GM12872 (cell line): ENCODE data around the gene ECSIT.

Experiments used
- TF ChIP-seq, protein P1 (sequence below): IDR thresholded peaks from 3 replicates; pipeline ENCODE4 v1.5.1; 2011; ENCODE audit warnings: low read depth, mild to moderate bottlenecking, low read length, moderate library complexity; ENCODE audit not compliant: insufficient read depth

ECSIT gene

DNA sequence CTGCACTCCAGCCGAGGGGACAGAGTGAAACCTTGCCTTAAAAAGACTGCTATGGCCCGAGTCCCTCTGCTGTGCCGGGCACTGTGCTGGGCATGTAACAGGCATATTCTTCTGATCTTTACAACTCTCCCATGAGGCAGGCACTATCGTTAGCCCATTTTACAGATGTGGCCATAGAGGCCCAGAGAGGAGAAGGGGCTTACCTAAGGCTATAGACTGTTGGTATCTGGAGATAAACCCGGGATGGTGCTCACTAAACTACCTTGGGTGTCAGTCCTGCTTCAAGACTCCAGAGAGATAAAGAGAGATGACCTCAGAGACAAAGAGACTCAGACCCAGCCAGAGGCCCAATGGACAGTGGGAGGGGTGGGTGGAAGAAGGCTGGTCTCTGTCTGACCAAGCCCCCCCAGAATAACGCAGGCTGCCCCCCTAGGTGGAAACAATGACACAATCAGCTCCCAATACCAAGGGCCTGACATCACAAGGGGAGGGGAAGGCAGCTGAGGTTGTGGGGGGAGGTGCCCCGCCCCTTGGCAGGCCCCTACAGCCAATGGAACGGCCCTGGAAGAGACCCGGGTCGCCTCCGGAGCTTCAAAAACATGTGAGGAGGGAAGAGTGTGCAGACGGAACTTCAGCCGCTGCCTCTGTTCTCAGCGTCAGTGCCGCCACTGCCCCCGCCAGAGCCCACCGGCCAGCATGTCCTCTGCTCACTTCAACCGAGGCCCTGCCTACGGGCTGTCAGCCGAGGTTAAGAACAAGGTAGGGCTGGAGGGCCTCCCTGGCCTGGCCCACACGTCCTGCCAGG is 9.5 kb upstream of the ECSIT start, which contains the start of gene CNN1:
Gene CNN1, plus strand, starts transcription at position 620 of the 805 bp plus-strand sequence. Its CDS starts 77 bp downstream, at position 697.
- TF ChIP-seq, protein P1, sequence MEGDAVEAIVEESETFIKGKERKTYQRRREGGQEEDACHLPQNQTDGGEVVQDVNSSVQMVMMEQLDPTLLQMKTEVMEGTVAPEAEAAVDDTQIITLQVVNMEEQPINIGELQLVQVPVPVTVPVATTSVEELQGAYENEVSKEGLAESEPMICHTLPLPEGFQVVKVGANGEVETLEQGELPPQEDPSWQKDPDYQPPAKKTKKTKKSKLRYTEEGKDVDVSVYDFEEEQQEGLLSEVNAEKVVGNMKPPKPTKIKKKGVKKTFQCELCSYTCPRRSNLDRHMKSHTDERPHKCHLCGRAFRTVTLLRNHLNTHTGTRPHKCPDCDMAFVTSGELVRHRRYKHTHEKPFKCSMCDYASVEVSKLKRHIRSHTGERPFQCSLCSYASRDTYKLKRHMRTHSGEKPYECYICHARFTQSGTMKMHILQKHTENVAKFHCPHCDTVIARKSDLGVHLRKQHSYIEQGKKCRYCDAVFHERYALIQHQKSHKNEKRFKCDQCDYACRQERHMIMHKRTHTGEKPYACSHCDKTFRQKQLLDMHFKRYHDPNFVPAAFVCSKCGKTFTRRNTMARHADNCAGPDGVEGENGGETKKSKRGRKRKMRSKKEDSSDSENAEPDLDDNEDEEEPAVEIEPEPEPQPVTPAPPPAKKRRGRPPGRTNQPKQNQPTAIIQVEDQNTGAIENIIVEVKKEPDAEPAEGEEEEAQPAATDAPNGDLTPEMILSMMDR = no peak

DNA sequence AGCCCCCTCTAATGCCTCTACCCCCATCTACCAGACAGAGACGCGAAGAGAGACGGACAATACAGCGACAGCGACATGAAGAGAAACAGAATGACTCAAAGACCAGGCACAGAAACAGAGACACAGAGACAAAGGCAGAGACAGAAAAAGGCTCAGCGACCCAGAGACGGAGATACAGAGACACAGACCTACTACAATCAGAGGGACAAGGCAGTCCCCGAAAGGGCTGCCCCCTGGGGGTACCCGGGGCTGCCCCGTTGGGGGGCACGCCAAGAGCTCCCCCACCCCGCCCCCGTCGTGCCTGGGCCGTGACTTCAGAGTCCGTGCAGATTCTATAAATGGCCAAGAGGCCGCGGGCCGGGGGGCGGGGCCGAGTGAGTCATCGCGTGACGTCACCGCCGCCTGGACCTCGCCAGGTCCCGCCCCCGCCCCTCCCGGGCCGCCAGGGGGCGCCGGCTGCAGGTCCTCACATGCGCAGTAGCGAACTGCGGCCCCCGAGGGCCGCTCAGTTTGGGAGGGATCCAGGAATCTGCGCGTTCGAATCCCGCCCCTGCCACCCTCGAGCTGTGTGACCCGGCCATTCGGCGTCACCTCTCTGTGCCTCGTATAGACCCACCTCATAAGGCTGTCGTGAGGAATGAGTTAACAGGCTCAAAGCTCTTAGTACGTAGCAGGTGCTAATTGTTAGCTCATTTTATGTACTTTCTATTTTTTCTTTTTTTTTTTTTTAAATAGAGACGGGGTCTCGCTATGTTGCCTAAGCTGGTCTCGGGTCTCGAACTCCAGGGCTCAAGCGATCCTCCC is 7.1 kb upstream of the ECSIT start:
- TF ChIP-seq, protein P1 = peak; percentile 84

DNA sequence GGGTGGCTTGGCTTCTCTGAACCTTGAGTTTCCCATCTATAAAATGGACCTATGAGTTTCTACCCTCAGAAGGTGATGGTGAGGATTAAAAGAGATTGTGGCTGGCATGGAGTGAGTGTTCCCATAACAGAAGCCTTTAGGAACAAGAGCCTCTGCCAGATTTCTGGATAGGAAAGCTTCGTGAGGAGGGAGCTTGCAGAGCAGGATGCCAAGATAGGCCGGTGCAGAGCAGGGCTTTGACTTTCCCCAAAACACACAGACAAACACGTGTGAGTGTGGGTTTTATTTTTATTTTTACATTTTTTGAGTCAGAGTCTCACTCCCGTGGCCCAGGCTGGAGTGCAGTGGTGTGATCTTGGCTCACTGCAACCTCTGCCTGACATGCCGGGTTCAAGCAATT is 6.0 kb upstream of the ECSIT start:
- TF ChIP-seq, protein P1 = no peak

DNA sequence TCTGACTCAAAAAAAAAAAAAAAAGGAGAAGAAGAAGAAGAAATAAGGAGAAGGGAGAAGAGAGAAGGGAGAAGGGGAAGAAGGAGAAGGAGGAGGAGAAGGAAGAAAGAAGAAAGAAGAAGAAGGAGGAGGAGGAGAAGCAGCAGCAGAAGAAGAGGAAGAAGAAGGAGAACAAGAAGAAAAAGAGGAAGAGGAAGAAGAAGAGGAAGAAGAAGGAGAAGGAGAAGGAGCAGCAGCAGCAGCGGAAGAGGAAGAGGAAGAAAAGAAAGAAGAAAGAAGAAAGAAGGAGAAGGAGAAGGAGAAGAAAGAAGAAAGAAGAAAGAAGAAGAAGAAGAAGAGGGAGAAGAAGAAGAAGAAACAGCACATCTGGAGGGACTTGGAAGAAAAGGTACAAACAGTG is 5.6 kb upstream of the ECSIT start:
- TF ChIP-seq, protein P1 = no peak

DNA sequence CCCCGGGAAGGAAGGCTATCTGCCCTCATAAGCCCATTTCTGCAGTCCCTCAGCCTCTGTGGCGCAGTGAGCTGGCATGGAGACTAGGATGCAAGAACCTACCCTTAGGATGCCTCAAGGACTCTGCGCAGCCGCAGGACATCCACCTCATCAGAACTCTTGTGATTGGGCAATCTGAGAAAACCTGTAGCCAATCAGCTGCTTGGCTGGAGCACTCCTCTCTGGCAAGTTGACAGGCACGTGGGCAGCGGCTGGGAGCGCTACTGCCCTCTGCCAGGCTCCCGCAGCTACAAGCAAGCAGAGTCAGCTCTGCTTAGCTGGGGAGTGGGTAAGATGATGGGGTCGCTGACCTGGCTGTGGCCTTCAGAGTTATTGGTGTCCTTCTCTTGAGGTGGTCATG is 1.5 kb upstream of the ECSIT start:
- TF ChIP-seq, protein P1 = peak; percentile 18; the same call in 1 of the 3 replicates

DNA sequence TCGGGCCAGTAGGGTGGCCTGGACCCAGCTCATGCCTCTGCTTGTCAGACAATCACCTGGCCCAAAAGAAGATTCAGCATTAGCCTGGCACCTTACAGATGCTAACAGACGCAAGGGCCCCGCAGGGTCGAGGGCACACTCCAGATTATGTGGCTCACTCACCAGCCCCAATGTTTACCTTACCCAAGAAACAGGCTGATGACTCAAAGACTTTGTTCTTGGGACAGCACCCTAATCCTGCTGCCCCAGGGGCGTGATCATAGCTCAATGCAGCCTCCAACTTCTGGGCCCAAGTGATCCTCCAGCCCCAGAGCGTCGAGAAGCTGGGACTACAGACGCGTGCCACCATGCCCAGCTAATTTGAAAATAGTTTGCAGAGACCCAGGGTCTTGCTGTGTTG is 9.8 kb downstream of the ECSIT start:
- TF ChIP-seq, protein P1 = no peak

DNA sequence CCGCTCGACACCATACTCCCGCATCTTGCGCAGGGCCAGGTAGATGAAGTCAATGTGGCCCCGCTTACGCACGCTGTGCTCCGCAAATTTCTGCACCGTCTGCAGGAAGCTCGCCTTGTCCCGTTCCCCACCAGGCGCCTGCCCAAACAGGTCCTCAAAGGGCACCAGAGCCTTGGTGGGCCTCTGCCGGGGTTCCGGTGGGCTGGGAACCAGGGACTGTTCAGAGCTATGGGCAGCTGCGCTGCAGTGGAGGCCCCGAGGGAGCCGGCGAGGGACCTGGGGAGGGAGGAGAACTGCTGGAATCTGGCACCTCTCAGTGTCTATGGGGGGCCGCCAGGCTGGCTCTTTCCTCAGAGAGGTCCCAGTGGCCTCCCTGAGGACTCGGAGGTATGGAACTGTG is 15.0 kb downstream of the ECSIT start:
- TF ChIP-seq, protein P1 = no peak
